SK-N-SH (cell line): Measurements from ENCODE around the gene CHCHD3. TPM values are rescaled to one million over a fixed set of nuclear protein-coding genes. Genes with fewer than 3 reads are reported as not detected.

Source experiments
- CTCF ChIA-PET: fragments of 300-600, 350-600 bp; formaldehyde crosslinking; extraction: SDS; loops from one replicate; lab custom pipeline; 2021; lab: Yijun Ruan, JAX
- POLR2A ChIA-PET: fragments of 350-600 bp; sonication (Branson Sonifier 250); formaldehyde crosslinking; extraction: SDS; loops from one replicate; lab custom pipeline; 2020; ENCODE audit warnings: antibody characterized with exemption, inconsistent platforms; lab: Yijun Ruan, JAX
- DNase-seq: peaks from one replicate; pipeline ENCODE4 v3.0.0; 2012
- H2AFZ ChIP-seq: fragments of 200-600 bp; sonication (generic); 2 replicates; pipeline ENCODE4 v1.8.1; 2016; ENCODE audit warnings: antibody characterized with exemption, mild to moderate bottlenecking, low read depth
- H3F3A ChIP-seq: fragments of 200-600 bp; sonication (generic); replicated peaks from 2 replicates; pipeline ENCODE3; 2016; ENCODE audit warnings: antibody characterized with exemption, mild to moderate bottlenecking; ENCODE audit not compliant: insufficient read depth
- H3K27ac ChIP-seq, 2 experiments: fragments of 200-500 bp in 1 of 2; fragments of 200-600 bp in 1 of 2; sonication (Bioruptor generic) in 1 of 2; sonication (generic), shearing (Covaris generic) in 1 of 2; 2 replicates each; pipeline versions ENCODE4 v1.5.1 to v1.6.1; 2014 to 2016; ENCODE audit warnings: low read depth in 2 of 2, inconsistent platforms in 1 of 2, low read length in 1 of 2, mild to moderate bottlenecking in 1 of 2, mixed read lengths in 1 of 2
- H3K27me3 ChIP-seq: fragments of 200-600 bp; sonication (generic), shearing (Covaris generic); 2 replicates; pipeline ENCODE4 v1.6.1; 2016; ENCODE audit warnings: mixed run types; ENCODE audit not compliant: insufficient read depth
- H3K36me3 ChIP-seq, 2 experiments: fragments of 200-500 bp in 1 of 2; fragments of 200-600 bp in 1 of 2; sonication (Bioruptor generic) in 1 of 2; sonication (generic) in 1 of 2; replicated peaks in 1 of 2; 2 replicates each; pipeline versions ENCODE3 to v1.5.1; 2014 to 2016; ENCODE audit warnings: low read length in 1 of 2, mild to moderate bottlenecking in 1 of 2; ENCODE audit not compliant: insufficient read depth in 2 of 2, control insufficient read depth in 1 of 2
- H3K4me1 ChIP-seq, 2 experiments: fragments of 200-500 bp in 1 of 2; fragments of 200-600 bp in 1 of 2; sonication (Bioruptor generic) in 1 of 2; sonication (generic), shearing (Covaris generic) in 1 of 2; 2 replicates each; pipeline versions ENCODE4 v1.5.1 to v1.6.1; 2014 to 2016; ENCODE audit warnings: low read depth in 1 of 2, low read length in 1 of 2, mixed run types in 1 of 2; ENCODE audit not compliant: insufficient read depth in 2 of 2, control insufficient read depth in 1 of 2
- H3K4me2 ChIP-seq: fragments of 200-600 bp; sonication (generic), shearing (Covaris generic); 2 replicates; pipeline ENCODE4 v1.6.1; 2017; ENCODE audit warnings: mixed run types
- H3K4me3 ChIP-seq, 2 experiments: fragments of 200-500 bp in 1 of 2; fragments of 200-600 bp in 1 of 2; sonication (Bioruptor generic) in 1 of 2; sonication (generic), shearing (Covaris generic) in 1 of 2; 2 replicates each; pipeline versions ENCODE4 v1.5.1 to v1.8.1; 2014 to 2016; ENCODE audit warnings: low read depth in 2 of 2, inconsistent platforms in 1 of 2, low read length in 1 of 2, mild to moderate bottlenecking in 1 of 2, mixed read lengths in 1 of 2, moderate library complexity in 1 of 2
- H3K79me2 ChIP-seq: fragments of 200-600 bp; sonication (generic); 2 replicates; pipeline ENCODE4 v1.8.1; 2017; ENCODE audit warnings: mild to moderate bottlenecking; ENCODE audit not compliant: insufficient read depth
- H3K9ac ChIP-seq: fragments of 200-600 bp; sonication (generic); 2 replicates; pipeline ENCODE4 v1.6.1; 2017; ENCODE audit warnings: mixed run types
- H3K9me2 ChIP-seq: fragments of 200-600 bp; sonication (generic); 2 replicates; pipeline ENCODE4 v1.6.1; 2017; ENCODE audit warnings: mixed run types
- H3K9me3 ChIP-seq: fragments of 200-600 bp; sonication (generic); 2 replicates; pipeline ENCODE4 v1.6.1; 2017; ENCODE audit warnings: mixed run types, mild to moderate bottlenecking, moderate library complexity
- H4K20me1 ChIP-seq: fragments of 200-600 bp; sonication (generic); 2 replicates; pipeline ENCODE4 v1.6.1; 2017; ENCODE audit warnings: mild to moderate bottlenecking, mixed run types; ENCODE audit not compliant: insufficient read depth
- CHD2 ChIP-seq: fragments of 150-350 bp; IDR thresholded peaks from 2 replicates; pipeline ENCODE4 v1.6.1; 2018; ENCODE audit warnings: low read length; ENCODE audit not compliant: partially characterized antibody
- EP300 ChIP-seq, 2 experiments: IDR thresholded peaks; 2 replicates each; pipeline versions ENCODE4 v1.4.0 to v1.6.1; 2012; ENCODE audit warnings: borderline replicate concordance in 1 of 2, low read depth in 1 of 2, low read length in 1 of 2
- EZH2phosphoT487 ChIP-seq: fragments of 200-600 bp; sonication (generic); IDR thresholded peaks from 2 replicates; pipeline ENCODE4 v1.6.1; 2017; ENCODE audit warnings: low read depth, mixed run types, mild to moderate bottlenecking, antibody characterized with exemption, moderate library complexity, borderline replicate concordance
- FOXM1 ChIP-seq: IDR thresholded peaks from 2 replicates; pipeline ENCODE4 v1.4.0; 2012; ENCODE audit warnings: low read depth, mild to moderate bottlenecking
- GABPA ChIP-seq: IDR thresholded peaks from 2 replicates; pipeline ENCODE4 v1.4.0; 2012; ENCODE audit warnings: low read depth, mild to moderate bottlenecking
- JUND ChIP-seq: IDR thresholded peaks from 2 replicates; pipeline ENCODE4 v1.4.0; 2012
- MEF2A ChIP-seq: IDR thresholded peaks from 2 replicates; pipeline ENCODE4 v1.4.0; 2012; ENCODE audit warnings: low read depth, borderline replicate concordance
- MXI1 ChIP-seq: IDR thresholded peaks from 2 replicates; pipeline ENCODE4 v1.6.1; 2012; ENCODE audit warnings: mild to moderate bottlenecking, low read depth, low read length, improper control_type of control experiment
- NFIC ChIP-seq: IDR thresholded peaks from 2 replicates; pipeline ENCODE4 v1.4.0; 2012; ENCODE audit warnings: borderline replicate concordance
- NRF1 ChIP-seq: IDR thresholded peaks from 2 replicates; pipeline ENCODE4 v1.6.1; 2012; ENCODE audit warnings: low read depth, mild to moderate bottlenecking, low read length
- POLR2AphosphoS5 ChIP-seq: IDR thresholded peaks from 2 replicates; pipeline ENCODE4 v1.6.1; 2012; ENCODE audit warnings: low read depth, low read length
- RAD21 ChIP-seq: IDR thresholded peaks from 2 replicates; pipeline ENCODE4 v1.6.1; 2012; ENCODE audit warnings: mild to moderate bottlenecking, low read length
- RCOR1 ChIP-seq: fragments of 150-350 bp; IDR thresholded peaks from 2 replicates; pipeline ENCODE4 v1.6.1; 2017; ENCODE audit warnings: antibody characterized with exemption, low read length
- RXRA ChIP-seq: IDR thresholded peaks from 2 replicates; pipeline ENCODE4 v1.4.0; 2012; ENCODE audit warnings: low read depth, mild to moderate bottlenecking, borderline replicate concordance
- SMC3 ChIP-seq: IDR thresholded peaks from 2 replicates; pipeline ENCODE4 v1.6.1; 2012; ENCODE audit warnings: low read depth, low read length, improper control_type of control experiment
- TAF1 ChIP-seq: IDR thresholded peaks from 2 replicates; pipeline ENCODE4 v1.6.1; 2012; ENCODE audit warnings: low read depth, mild to moderate bottlenecking, low read length, moderate library complexity, borderline replicate concordance
- TCF12 ChIP-seq: IDR thresholded peaks from 2 replicates; pipeline ENCODE4 v1.4.0; 2012
- TEAD4 ChIP-seq: IDR thresholded peaks from 2 replicates; pipeline ENCODE4 v1.4.0; 2012; ENCODE audit warnings: mild to moderate bottlenecking, borderline replicate concordance; ENCODE audit not compliant: insufficient read depth
- YY1 ChIP-seq: IDR thresholded peaks from 2 replicates; pipeline ENCODE4 v1.4.0; 2012; ENCODE audit warnings: low read depth, mild to moderate bottlenecking
- WGBS: methylation state at CpG from one replicate; pipeline ENCODE4 v1.1.6; 2017; ENCODE audit warnings: low lambda C conversion rate; 5-methylcytosine and 5-hydroxymethylcytosine counted together
- polyA plus RNA-seq, 3 experiments: library from polyadenylated mRNA; depleted of rRNA; stranded (reverse); fragments of >200 nt; gene quantifications; 2 replicates each; pipeline ENCODE4 v1.2.3, GENCODE V29; 2012
- TF ChIP-seq, protein P1 (sequence below): fragments of 150-350 bp; IDR thresholded peaks from 2 replicates; pipeline ENCODE4 v1.6.1; 2017; ENCODE audit warnings: antibody characterized with exemption, low read length, low read depth, borderline replicate concordance
- TF ChIP-seq, protein P2 (sequence below): IDR thresholded peaks from 2 replicates; pipeline ENCODE4; 2012
- TF ChIP-seq, protein P3 (sequence below): IDR thresholded peaks from 2 replicates; pipeline ENCODE4 v1.4.0; 2012; ENCODE audit warnings: low read depth, borderline replicate concordance
- TF ChIP-seq, protein P4 (sequence below): fragments of 150-350 bp; IDR thresholded peaks from 2 replicates; pipeline ENCODE4 v1.6.1; 2016; ENCODE audit warnings: mild to moderate bottlenecking, low read depth, low read length

The CHCHD3 gene
- polyA plus RNA-seq, 1 of the 3 experiments (the other 2 are of a cell fraction), result 97.1 TPM

DNA sequence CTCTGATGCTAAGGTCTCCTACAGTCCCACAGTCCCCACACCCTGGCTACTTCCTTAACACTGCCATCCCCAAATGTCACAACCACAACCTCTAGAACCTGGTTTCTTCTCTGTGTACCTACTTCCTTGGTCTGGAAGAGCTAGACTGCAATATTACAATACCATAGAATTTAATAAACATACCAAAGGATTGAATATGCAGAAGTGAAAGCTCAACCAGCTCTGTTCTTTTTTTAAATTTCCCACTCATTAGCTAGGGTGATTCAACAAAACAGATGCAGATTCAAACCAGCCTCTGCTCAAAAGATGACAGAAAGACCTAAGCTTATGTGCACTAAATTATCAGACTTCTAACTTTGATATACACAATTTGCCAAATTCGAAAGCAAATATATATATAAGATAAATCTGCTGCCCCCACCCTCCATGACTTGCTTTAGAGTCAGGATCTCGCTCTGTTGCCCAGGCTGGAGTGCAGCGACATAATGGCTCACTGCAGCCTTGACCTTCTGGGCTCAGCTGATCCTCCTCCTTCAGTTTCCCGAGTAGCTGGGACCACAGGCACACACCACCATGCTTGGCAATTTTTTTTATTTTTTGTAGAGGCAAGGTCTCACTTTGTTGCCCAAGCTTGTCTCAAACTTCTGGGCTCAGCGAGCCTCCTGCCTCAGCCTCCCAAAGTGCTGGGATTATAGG, 212.6 kb downstream of the CHCHD3 start:
- Histone ChIP-seq H3K79me2 (no peaks in the 10 kb centered on the region; the same call in 1 of the 2 replicates), H3K9ac (no peak overlapping the region), H3K4me3 (no peak overlapping the region), H2AFZ (no peak overlapping the region), H3K4me1 (peaks cover 0 to 10% of the 10 kb centered on the region in 2 experiments; a peak in 2 of 4 replicates), H3F3A (no peaks in the 10 kb centered on the region), H3K27ac (no peak overlapping the region), H4K20me1 (no peaks in the 10 kb centered on the region), H3K9me2 (no peaks in the 10 kb centered on the region; the same call in 1 of the 2 replicates), H3K36me3 (peaks cover 4 to 6% of the 10 kb centered on the region in 2 experiments), H3K27me3 (no peaks in the 10 kb centered on the region), H3K4me2 (no peak overlapping the region), H3K9me3 (no peaks in the 10 kb centered on the region)
- DNase-seq, result no peak
- no peak for TF ChIP-seq GABPA
- no peak for TF ChIP-seq RXRA
- no peak for TF ChIP-seq FOXM1
- no peak for TF ChIP-seq EZH2phosphoT487
- no peak for TF ChIP-seq TCF12
- TF ChIP-seq EP300 (IDR thresholded peaks at IDR 0.05; ENCODE audit: borderline replicate concordance in 1 of 2, low read depth in 1 of 2, low read length in 1 of 2), result no peak
- TF ChIP-seq JUND, result no peak
- no peak for TF ChIP-seq NRF1
- no peak for TF ChIP-seq RCOR1
- 93% methylated on average over 5 of the region's 5 CpGs for WGBS
- POLR2A ChIA-PET, result no interaction called here
- CTCF ChIA-PET, result interaction anchor here (1.1 to 1.4 kb wide), 3 partner anchors 8 to 67 kb away, joined by 3 to 4 read pairs (median 3); no protein-coding TSS in a partner anchor

DNA sequence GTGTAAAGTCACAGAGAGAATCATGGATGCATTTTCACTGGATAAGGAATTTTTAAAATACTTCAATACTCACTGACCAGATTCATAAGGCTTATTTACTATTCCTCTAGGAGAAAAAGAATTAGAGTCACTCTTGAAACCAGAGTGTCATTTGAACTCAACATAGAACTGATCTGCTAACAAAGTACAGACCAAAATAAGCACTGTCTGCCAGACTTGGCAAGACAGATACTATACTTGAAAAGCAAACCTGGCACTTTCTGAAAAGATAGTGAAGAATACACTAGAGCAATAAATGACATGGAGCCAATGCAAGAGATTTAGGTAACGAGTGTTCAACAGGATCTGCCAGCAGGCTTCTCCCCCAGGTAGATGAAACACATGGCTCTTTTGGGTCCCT, 215.3 kb downstream of the CHCHD3 start:
- Histone ChIP-seq H3K9me3 (peaks cover 6% of the 10 kb centered on the region; the same call in 1 of the 2 replicates), H3K9me2 (no peaks in the 10 kb centered on the region; the same call in 1 of the 2 replicates), H3K27ac (no peak overlapping the region), H3K27me3 (no peaks in the 10 kb centered on the region), H3K79me2 (no peaks in the 10 kb centered on the region; the same call in 1 of the 2 replicates), H3K36me3 (peaks cover 4 to 8% of the 10 kb centered on the region in 2 experiments), H4K20me1 (no peaks in the 10 kb centered on the region), H3F3A (no peaks in the 10 kb centered on the region), H3K9ac (no peak overlapping the region), H3K4me3 (no peak overlapping the region), H3K4me1 (peaks cover 0 to 7% of the 10 kb centered on the region in 2 experiments; a peak in 2 of 4 replicates), H3K4me2 (no peak overlapping the region), H2AFZ (no peak overlapping the region)
- TF ChIP-seq MEF2A (no peak), EP300 (IDR thresholded peaks at IDR 0.05; ENCODE audit: borderline replicate concordance in 1 of 2, low read depth in 1 of 2, low read length in 1 of 2) (no peak), YY1 (no peak), TAF1 (no peak), MXI1 (no peak), POLR2AphosphoS5 (no peak), EZH2phosphoT487 (no peak), RAD21 (no peak), CHD2 (no peak), TCF12 (no peak), TEAD4 (no peak), SMC3 (no peak), GABPA (no peak), NFIC (no peak)
- TF ChIP-seq, protein P1, sequence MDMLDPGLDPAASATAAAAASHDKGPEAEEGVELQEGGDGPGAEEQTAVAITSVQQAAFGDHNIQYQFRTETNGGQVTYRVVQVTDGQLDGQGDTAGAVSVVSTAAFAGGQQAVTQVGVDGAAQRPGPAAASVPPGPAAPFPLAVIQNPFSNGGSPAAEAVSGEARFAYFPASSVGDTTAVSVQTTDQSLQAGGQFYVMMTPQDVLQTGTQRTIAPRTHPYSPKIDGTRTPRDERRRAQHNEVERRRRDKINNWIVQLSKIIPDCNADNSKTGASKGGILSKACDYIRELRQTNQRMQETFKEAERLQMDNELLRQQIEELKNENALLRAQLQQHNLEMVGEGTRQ, result no peak
- TF ChIP-seq, protein P2, sequence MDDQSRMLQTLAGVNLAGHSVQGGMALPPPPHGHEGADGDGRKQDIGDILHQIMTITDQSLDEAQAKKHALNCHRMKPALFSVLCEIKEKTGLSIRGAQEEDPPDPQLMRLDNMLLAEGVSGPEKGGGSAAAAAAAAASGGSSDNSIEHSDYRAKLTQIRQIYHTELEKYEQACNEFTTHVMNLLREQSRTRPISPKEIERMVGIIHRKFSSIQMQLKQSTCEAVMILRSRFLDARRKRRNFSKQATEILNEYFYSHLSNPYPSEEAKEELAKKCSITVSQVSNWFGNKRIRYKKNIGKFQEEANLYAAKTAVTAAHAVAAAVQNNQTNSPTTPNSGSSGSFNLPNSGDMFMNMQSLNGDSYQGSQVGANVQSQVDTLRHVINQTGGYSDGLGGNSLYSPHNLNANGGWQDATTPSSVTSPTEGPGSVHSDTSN, result no peak
- TF ChIP-seq, protein P3, sequence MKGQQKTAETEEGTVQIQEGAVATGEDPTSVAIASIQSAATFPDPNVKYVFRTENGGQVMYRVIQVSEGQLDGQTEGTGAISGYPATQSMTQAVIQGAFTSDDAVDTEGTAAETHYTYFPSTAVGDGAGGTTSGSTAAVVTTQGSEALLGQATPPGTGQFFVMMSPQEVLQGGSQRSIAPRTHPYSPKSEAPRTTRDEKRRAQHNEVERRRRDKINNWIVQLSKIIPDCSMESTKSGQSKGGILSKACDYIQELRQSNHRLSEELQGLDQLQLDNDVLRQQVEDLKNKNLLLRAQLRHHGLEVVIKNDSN, result no peak
- TF ChIP-seq, protein P4, sequence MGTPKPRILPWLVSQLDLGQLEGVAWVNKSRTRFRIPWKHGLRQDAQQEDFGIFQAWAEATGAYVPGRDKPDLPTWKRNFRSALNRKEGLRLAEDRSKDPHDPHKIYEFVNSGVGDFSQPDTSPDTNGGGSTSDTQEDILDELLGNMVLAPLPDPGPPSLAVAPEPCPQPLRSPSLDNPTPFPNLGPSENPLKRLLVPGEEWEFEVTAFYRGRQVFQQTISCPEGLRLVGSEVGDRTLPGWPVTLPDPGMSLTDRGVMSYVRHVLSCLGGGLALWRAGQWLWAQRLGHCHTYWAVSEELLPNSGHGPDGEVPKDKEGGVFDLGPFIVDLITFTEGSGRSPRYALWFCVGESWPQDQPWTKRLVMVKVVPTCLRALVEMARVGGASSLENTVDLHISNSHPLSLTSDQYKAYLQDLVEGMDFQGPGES, result no peak
- 100% methylated on average over 1 of the region's 1 CpG for WGBS
- DNase-seq, result no peak
- POLR2A ChIA-PET, result no interaction called here
- CTCF ChIA-PET, result interaction anchor here (1.1 kb wide), 1 partner anchor 18 kb away, joined by 3 read pairs; no protein-coding TSS in a partner anchor
